HG02642 (cell line): ENCODE results near the gene STK32B.
"Not testable (repeated sequence)": the region's sequence is repeated elsewhere in the genome, so short reads cannot be mapped to it uniquely, and the experiment has no call there.

ENCODE experiments used
- ATAC-seq: cut with Tn5 transposase; IDR thresholded peaks from one replicate; pipeline ENCODE4 v1.9.1; 2021; ENCODE audit warnings: mild to moderate bottlenecking; ENCODE audit not compliant: unreplicated experiment, poor library complexity

The STK32B gene

GRCh38 chr4:5066101-5066500 lies 14.8 kb downstream of the STK32B start:
- no peak for ATAC-seq

DNA sequence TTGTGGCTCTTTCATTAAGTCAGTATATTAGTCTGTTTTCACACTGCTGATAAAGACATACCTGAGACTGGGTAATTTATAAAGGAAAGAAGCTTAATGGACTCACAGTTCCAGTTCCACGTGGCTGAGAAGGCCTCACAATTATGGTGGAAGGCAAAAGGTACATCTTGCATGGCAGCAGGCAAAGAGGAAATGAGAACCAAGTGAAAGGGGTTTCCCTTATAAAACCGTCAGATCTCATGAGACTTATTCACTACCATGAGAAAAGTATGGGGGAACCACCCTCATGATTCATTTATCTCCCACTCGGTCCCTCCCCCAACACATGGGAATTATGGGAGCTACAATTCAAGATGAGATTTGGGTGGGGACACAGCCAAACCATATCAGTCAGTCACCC lies 15.7 kb downstream of the STK32B start:
- ATAC-seq: not testable (repeated sequence)

GRCh38 chr4:5067908-5068307 lies 16.6 kb downstream of the STK32B start:
- ATAC-seq: no peak

DNA sequence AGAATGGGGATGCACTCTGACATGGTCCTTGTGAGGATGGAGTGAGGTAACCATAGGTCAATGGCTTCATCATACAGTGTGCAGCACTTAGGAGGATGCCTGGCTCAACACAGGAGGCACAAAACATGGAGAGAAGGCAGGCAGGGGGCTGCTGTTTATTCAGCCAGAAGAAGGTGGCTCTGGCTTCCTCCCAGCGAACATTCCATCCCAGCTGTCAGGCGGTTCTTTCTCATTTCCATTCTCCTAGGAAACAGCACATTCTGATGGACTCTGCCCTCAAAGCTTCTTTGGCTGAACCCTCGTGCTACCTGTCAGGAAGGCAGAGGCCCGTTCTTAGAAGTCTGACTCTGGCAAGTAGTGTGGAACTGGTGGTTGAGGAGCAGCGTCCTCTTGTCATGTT lies 18.6 kb downstream of the STK32B start:
- no peak for ATAC-seq

DNA sequence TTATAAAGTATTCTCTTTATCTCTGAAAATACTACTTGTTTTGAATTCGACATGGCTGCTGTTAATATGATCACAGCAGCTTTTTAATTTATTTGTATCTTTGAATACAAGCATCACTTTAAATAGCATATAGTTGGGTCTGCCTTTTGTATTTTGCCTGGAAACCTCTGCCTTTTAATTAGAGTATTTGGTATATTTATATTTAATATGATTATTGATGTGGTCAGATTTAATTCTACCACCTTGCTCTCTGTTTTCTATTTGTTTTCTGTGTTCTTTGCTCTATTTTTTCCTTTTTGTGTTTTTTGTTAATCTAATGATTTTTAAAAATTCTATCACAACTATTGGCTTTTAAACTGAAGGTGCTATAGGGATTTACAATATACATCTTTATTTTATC lies 21.7 kb downstream of the STK32B start:
- ATAC-seq: no peak

DNA sequence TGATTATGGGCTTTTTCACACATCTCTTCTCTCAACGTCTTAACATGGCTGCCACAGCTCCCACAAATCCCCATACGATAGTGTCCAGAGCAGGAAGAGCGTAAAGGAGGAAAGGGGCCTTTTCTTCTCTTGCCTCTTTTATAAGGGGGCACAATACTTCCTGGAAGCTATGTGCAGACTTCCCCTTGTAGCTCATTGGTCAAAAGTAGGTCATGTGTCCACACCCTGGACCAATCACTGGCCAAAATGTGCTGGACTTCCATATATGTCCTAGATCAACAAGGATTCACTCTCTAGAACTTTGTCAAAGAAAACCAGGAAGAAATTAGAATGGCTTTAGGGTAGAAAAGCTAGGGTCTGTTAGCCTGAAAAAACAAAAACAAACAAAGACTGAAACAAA lies 26.7 kb downstream of the STK32B start:
- no peak for ATAC-seq

DNA sequence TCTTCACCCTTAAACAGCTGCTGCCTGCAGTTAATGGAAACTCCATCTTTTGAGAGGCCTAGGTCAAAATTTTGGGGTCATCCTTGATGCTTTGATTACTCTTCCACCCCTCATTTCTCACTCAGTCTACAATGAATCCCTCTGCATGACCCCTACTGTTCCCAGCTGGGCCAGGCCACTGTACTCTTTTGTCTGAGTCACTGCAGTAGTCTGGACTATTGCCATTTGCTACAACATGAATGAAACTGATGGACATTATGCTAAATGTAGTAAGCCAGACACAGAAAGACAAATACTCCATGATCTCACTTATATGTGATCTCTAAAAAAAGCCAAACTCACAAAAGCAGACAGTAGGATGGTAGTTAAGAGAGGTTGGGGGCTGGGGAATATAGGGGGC lies 28.3 kb downstream of the STK32B start:
- ATAC-seq: no peak

DNA sequence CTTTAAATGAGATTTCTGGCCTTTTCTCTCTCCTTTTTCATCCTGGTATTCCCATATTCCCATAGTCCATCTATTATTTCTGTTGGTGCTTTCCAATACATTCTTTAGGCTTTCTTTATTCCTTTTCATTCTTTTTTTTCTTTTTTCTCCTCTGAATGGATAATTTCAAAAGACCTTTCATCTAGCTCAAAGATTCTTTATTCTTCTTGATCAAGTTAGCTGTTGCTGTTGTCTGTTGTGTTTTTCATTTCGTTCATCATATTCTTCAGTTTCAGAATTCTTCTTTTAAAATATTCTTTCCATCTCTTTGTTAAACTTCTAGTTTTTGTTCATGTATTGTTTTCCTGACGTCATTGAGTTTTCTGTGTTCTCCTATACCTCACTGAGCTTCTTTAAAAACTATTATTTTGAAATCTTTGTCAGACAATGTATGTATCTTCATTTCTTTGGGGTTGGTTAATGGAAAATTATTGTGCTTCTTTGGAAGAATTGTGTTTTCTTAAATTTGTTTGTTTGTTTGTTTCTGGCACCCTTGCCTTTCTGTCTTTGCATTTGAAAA lies 30.2 kb downstream of the STK32B start:
- no peak for ATAC-seq

DNA sequence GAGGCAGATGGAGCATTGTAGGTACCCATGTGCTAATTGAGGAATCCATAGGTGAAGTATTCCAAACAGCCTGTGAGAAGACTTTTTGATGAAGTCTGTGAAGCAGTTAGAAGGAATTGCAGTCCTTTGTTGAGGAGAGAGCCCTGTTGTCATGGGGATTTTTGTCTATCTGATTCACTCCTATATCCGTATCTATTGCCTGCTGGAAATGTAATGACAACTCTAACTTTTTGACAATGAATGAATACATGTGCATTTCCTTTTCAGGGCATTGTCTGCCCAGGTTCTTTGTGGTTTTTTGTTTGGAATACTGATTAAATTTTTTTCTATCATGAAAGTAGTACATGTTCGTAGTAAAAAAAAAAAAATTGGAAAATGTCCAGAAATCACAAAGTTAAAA lies 31.1 kb downstream of the STK32B start:
- no peak for ATAC-seq

GRCh38 chr4:5084911-5085475 lies 33.7 kb downstream of the STK32B start:
- no peak for ATAC-seq

DNA sequence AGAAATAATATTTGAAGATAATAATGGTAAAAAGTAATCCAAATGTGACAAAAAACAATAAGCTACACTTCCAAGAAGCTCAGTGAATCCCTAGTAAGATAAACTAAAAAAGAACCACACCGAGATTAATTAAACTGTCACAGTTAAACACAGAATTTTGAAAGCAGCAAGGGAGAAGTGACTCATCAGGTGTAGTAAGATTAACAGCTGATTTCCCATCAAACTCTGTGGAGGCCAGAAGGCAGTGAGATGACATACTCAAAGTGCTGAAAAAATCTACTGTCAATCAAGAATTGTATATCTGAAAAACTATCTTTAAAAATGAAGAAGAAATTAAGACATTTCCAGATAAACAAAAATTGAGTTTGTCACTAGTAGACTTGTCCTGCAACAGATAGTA lies 35.3 kb downstream of the STK32B start:
- ATAC-seq: no peak

DNA sequence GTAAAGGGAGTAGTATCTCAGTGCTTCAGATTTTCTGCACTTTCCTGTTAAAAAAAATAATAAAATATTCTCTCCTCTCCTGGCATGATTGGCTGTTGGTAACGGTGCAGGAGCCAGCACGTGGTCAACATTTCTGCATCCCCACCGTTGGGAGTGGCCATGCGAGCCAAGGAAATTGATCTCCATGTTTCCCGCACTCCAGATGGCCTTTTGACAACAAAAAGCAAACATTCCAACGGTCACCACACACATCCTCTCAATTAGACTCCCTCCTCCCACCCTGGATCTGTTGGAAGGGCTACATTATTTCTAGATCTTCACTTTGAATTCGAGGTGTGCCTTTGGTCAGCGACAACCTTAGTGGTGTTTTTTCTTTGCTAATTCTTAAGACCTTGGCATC lies 45.0 kb downstream of the STK32B start:
- no peak for ATAC-seq

- ATAC-seq: no peak
These were observed 46.9 kb downstream of the STK32B start for GRCh38 chr4:5098176-5098575.

GRCh38 chr4:5100336-5100735 lies 49.1 kb downstream of the STK32B start:
- ATAC-seq: no peak

GRCh38 chr4:5100986-5101385 lies 49.7 kb downstream of the STK32B start:
- no peak for ATAC-seq

DNA sequence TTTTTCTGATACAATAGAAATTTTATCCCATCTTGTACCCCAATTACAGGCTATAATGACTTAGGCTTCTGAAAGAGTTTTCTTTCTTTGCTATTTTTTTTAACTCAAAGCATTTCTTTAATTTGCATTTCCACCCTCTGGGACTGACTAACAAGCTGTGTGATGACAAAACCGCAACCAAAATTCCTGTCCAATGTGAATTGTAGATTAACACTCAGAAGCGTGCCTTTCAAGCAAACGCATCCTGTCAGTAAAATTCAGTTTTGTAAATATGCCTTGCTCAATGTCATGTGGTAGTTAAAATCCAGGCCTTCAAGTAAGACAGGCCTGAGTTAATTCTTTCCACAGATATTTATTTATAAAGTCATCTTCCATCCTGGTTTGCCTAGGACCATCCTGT lies 50.3 kb downstream of the STK32B start:
- no peak for ATAC-seq

GRCh38 chr4:5110901-5111300 lies 59.6 kb downstream of the STK32B start:
- no peak for ATAC-seq

DNA sequence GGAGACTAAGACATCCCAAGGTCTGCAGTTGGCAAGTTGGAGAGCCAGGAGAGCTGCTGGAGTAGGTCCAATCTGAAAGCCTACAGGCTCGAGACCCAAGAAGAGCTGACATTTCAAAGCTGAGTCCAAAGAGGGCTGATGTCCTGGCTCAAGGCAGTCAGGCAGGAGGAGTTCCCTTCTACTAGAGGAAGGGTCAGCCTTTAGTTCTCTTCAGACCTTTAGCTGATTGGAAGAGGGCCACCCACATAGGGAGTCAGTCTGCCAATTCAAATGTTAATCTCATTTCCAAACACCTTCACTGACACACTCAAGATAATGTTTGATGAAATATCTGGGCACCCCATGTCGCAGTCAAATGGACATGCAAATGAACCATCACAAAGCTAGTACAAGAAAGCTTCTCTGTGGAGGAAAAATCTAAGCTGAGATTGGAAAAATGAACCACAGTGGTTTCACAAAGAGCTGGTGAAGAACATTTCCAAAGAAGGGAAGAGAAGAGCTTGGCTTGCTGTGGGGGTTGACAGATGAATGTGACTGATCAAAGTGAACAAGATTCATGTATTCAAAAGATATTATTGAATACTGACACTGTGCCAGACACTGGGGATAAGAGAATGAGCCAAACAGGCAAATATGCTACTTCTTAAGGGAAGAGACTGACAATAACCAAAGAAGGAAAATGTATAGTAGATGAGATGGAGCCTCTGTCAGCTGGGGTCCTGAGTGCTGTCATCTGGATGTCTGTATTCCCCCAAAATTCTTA lies 61.2 kb downstream of the STK32B start:
- ATAC-seq: no peak

DNA sequence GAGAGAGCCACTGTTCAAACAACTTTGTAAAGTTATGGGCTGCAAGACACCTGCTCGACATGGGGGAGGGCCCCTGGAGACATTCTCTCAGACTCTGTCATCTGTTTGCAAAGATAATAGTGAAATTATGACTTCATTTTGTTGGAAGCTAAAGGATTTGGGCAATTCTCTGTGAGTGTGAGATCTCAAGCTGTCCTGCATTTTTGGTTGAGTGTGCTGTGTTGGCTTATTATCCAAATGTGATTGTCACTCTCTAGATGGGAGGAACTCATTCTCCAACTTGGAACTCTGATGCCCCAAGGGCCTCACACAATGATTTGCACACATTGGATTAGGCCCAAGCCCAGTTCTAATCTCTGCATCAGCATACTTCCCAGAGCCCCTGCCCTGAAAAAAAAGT lies 63.7 kb downstream of the STK32B start:
- ATAC-seq: no peak

DNA sequence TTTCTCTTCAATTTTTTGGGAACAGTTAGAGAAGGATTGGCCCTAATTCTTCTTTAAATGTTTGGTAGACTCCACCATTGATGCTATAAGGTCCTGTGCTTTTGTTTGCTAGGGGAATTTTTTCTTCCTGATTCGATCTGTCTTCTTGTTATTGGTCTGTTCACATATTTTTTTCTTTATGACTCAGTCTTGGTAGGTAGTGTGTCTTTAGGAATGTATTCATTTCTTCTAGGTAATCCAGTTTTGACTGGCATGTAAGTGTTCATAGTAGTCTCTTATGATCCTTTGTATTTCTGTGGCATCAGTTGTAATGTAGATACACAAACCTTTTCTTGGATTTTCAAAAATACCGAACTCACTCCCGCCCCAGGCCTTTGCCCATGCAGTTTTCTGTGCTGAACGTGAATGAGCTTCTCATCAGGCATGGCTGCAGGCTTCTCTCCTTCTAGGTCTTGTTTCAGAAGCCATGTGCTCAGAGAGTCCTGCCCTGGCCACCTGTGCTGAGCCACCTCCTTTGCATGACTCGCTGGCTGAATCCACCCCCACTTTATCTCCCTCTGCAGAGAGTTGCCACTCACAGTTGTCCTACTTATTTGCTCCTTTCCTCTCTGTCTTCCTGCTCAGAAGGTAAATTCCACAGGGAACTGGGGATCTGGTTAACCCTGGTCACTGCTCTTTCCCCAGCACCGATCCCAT lies 67.0 kb downstream of the STK32B start:
- no peak for ATAC-seq
